ENCODE data around the gene ANTXR1.
"Not testable (repeated sequence)": the region's sequence is repeated elsewhere in the genome, so short reads cannot be mapped to it uniquely, and the experiment has no call there.

Gene ANTXR1

GRCh38 chr2:69251943-69252342, 239.0 kb downstream of the ANTXR1 start:
- Histone ChIP-seq H3K36me3 (replicated peaks; ENCODE audit: low read depth, low read length) (no peaks in the 10 kb centered on the region), H3K4me3 (ENCODE audit: low read length) (no peak overlapping the region), H3K27ac (ENCODE audit: low read length) (no peak overlapping the region), H3K27me3 (ENCODE audit: low read depth, low read length) (peaks cover 32% of the 10 kb centered on the region), H2AFZ (ENCODE audit: low read depth, low read length) (no peak overlapping the region), H3K9me3 (ENCODE audit: insufficient read depth, low read length) (no peaks in the 10 kb centered on the region), H3K4me2 (ENCODE audit: low read length) (no peak overlapping the region), H4K20me1 (ENCODE audit: insufficient read depth, low read length) (no peaks in the 10 kb centered on the region), H3K79me2 (ENCODE audit: low read length) (no peaks in the 10 kb centered on the region), H3K4me1 (ENCODE audit: low read length) (no peaks in the 10 kb centered on the region), H3K9ac (ENCODE audit: low read length) (no peak overlapping the region)
- no peak for TF ChIP-seq EZH2phosphoT487 (IDR thresholded peaks at IDR 0.05; ENCODE audit: low read depth)
- no peak for TF ChIP-seq CTCF (IDR thresholded peaks at IDR 0.05; ENCODE audit: low read depth, low read length)

- TF ChIP-seq CTCF (IDR thresholded peaks at IDR 0.05; ENCODE audit: low read depth, low read length) (no peak), EZH2phosphoT487 (IDR thresholded peaks at IDR 0.05; ENCODE audit: low read depth) (no peak)
- Histone ChIP-seq H3K27ac (ENCODE audit: low read length) (no peak overlapping the region), H3K79me2 (ENCODE audit: low read length) (no peaks in the 10 kb centered on the region), H3K4me2 (ENCODE audit: low read length) (no peak overlapping the region), H3K36me3 (replicated peaks; ENCODE audit: low read depth, low read length) (no peaks in the 10 kb centered on the region), H3K9ac (ENCODE audit: low read length) (no peak overlapping the region), H3K9me3 (ENCODE audit: insufficient read depth, low read length) (no peaks in the 10 kb centered on the region), H3K27me3 (ENCODE audit: low read depth, low read length) (peaks cover 33% of the 10 kb centered on the region), H4K20me1 (ENCODE audit: insufficient read depth, low read length) (no peaks in the 10 kb centered on the region), H2AFZ (ENCODE audit: low read depth, low read length) (no peak overlapping the region), H3K4me3 (ENCODE audit: low read length) (no peak overlapping the region), H3K4me1 (ENCODE audit: low read length) (no peaks in the 10 kb centered on the region)
Measured at GRCh38 chr2:69253112-69253511, 240.1 kb downstream of the ANTXR1 start.

GRCh38 chr2:69253611-69254301, 240.8 kb downstream of the ANTXR1 start:
- H3K27ac ChIP-seq (ENCODE audit: low read length): no peak overlapping the region
- H3K4me3 ChIP-seq (ENCODE audit: low read length): no peak overlapping the region
- no peaks in the 10 kb centered on the region for H3K9me3 ChIP-seq (ENCODE audit: insufficient read depth, low read length)
- H3K79me2 ChIP-seq (ENCODE audit: low read length): no peaks in the 10 kb centered on the region
- H4K20me1 ChIP-seq (ENCODE audit: insufficient read depth, low read length): no peaks in the 10 kb centered on the region
- TF ChIP-seq CTCF (IDR thresholded peaks at IDR 0.05; ENCODE audit: low read depth, low read length): no peak
- TF ChIP-seq EZH2phosphoT487 (IDR thresholded peaks at IDR 0.05; ENCODE audit: low read depth): no peak
- H3K4me2 ChIP-seq (ENCODE audit: low read length): no peak overlapping the region
- no peaks in the 10 kb centered on the region for H3K36me3 ChIP-seq (replicated peaks; ENCODE audit: low read depth, low read length)
- H3K9ac ChIP-seq (ENCODE audit: low read length): no peak overlapping the region
- no peak overlapping the region for H2AFZ ChIP-seq (ENCODE audit: low read depth, low read length)
- H3K4me1 ChIP-seq (ENCODE audit: low read length): no peaks in the 10 kb centered on the region
- H3K27me3 ChIP-seq (ENCODE audit: low read depth, low read length): peaks cover 27% of the 10 kb centered on the region; the same call in 1 of the 2 replicates

- H2AFZ ChIP-seq (ENCODE audit: low read depth, low read length): no peak overlapping the region
Measured at GRCh38 chr2:69255760-69256159, 242.8 kb downstream of the ANTXR1 start.

GRCh38 chr2:69259994-69260591, 247.1 kb downstream of the ANTXR1 start:
- H3K36me3 ChIP-seq (replicated peaks; ENCODE audit: low read depth, low read length); H3K79me2 ChIP-seq (ENCODE audit: low read length); H4K20me1 ChIP-seq (ENCODE audit: insufficient read depth, low read length); H3K27ac ChIP-seq (ENCODE audit: low read length); H3K4me1 ChIP-seq (ENCODE audit: low read length); H3K9me3 ChIP-seq (ENCODE audit: insufficient read depth, low read length); H3K4me3 ChIP-seq (ENCODE audit: low read length); H2AFZ ChIP-seq (ENCODE audit: low read depth, low read length); H3K4me2 ChIP-seq (ENCODE audit: low read length); H3K9ac ChIP-seq (ENCODE audit: low read length): not testable (repeated sequence)
- peaks cover 14% of the 10 kb centered on the region; the same call in 1 of the 2 replicates for H3K27me3 ChIP-seq (ENCODE audit: low read depth, low read length)

More at GRCh38 chr2:69255760-69256159, 242.8 kb downstream of the ANTXR1 start:
- H3K36me3 ChIP-seq (replicated peaks; ENCODE audit: low read depth, low read length): no peaks in the 10 kb centered on the region
- H3K9me3 ChIP-seq (ENCODE audit: insufficient read depth, low read length): no peaks in the 10 kb centered on the region
- H3K4me2 ChIP-seq (ENCODE audit: low read length): no peak overlapping the region
- no peaks in the 10 kb centered on the region for H3K4me1 ChIP-seq (ENCODE audit: low read length)
- no peaks in the 10 kb centered on the region for H3K79me2 ChIP-seq (ENCODE audit: low read length)
- no peak for TF ChIP-seq CTCF (IDR thresholded peaks at IDR 0.05; ENCODE audit: low read depth, low read length)
- TF ChIP-seq EZH2phosphoT487 (IDR thresholded peaks at IDR 0.05; ENCODE audit: low read depth): no peak
- no peaks in the 10 kb centered on the region for H4K20me1 ChIP-seq (ENCODE audit: insufficient read depth, low read length)
- no peak overlapping the region for H3K4me3 ChIP-seq (ENCODE audit: low read length)
- no peak overlapping the region for H3K27ac ChIP-seq (ENCODE audit: low read length)
- no peak overlapping the region for H3K9ac ChIP-seq (ENCODE audit: low read length)
- peaks cover 22% of the 10 kb centered on the region; the same call in 1 of the 2 replicates for H3K27me3 ChIP-seq (ENCODE audit: low read depth, low read length)
